ENCODE data around the gene ANO10.
"Not testable (repeated sequence)": the region's sequence is repeated elsewhere in the genome, so short reads cannot be mapped to it uniquely, and the experiment has no call there.

The ANO10 gene

DNA sequence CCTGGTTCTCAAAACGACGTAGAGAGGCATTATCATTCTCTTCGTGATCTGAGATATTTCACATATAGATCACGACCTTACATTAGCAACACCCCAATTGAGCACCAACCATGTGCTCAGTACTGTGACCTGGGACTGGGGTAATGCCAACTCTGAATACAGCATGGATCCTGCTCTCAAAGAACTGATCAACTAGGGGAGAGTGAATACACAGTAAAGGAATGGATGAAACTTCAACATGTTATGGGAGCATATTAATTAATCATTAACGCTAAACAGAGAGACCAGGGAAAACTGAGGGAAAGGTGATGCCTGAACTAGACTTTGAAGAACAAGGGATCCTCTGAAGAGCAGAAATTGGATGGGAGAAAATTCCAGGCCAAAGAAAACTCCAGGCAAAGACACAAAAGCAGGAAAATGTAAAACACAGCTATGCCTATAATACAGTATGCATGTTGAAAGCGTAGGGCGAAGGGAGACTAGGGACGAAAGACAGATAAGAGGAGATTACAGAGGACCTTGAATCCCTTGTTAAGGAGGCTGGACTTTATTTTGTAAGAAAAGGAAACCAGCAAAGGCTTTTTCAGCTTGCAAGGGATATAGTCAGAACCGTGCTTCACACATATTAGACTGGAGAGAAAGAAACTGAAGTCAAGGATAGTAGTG, 105.7 kb downstream of the ANO10 start:
- no peak for DNase-seq

DNA sequence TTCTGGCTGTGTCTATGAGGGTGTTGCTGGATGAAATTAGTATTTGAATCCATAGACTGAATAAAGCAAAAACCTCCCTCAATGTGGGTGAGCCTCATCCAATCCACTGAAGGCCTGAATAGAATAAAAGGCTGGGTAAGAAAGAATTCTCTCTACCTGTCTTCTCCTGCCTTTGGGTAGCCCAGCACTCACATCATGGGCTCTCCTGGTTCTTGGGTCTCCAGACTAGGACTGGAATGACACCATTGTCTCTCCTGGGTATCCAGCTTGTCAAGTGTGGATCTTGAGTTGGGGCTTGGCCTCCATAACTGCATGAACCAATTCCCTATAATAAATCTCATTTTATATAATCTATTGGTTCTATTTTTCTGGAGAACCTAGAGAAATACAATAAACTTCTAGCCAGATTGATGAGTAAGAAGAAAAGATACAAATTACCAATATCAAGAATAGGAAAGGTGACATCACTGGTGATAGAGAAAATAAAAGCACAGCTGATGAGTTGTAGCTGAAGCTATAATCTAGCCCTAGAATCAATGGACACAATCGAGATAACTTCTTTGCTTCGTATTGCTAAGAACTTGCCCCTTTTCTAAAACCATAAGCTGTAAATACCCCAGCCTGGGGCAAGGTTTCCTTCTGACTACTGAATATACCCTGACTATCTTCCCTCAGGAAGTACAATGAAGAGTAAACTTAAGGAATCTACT, 106.4 kb downstream of the ANO10 start:
- DNase-seq, result no peak

DNA sequence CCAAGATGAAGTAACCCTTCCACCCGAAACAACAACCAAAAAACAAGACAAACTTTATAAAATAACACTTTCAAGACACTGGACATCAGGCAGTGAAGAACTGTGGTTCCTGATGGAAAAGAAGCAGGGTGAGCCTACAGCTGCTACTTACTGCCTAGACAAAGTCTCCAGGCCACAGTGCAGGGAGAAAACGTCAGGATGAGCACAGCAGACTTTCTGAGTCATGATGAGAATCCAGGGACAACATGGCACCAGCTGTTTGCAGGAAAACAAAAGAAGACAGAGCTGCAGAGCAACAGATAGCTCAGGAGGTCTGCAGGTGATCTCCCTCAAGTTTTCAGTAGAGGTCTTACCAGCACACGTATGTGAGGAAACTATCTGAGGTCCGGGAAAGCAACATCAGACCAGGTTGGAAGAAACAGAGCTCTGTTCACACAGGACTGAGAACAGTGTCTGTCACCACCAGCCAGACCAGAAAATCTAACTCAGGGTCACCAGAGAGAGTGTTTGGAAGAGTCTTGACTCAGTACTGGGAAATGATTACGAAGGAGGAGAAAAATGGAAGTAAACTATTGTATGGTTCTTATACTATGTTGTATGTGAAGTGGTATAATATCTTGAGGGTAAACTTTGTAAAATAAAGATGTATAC, 108.9 kb downstream of the ANO10 start:
- no peak for DNase-seq

DNA sequence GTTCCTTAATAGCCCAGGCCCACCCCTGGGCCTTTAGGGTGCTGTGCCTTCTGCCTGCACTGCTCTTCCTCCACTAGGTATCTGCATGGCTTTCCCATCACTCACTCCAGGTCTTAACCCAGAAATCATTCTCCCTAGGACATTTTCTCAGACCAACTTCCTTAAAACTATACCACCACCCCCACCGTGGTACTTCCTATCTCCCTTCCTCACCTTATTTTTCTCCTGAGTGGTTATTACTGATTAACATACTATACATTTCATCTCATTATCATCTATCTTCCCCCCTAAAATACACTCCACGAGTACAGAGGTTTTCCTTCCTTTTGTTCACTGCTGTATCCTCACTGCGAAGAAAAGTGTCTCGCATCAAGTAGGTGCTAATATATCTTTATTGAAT, 115.2 kb downstream of the ANO10 start:
- no peak for DNase-seq

DNA sequence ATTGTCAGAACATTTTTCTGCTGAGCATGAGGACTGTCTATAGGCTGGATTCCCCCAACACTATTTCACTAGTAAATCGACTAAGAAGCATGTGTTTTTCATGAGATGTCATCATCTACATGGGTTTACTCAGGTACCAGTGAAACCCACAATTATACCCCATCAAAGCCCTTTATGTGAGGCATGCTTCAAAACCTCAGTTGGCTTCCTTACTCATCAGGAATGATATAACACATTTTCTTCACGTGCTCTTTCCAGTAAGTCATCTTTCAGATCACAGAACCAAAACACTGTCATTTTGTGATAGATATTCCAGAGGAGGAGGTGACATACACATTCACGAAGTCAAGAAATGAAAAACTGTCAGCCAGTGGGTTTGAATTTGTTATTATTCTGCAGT, 116.5 kb downstream of the ANO10 start:
- DNase-seq, result no peak

- DNase-seq, result no peak
Observed at GRCh38 chr3:43503067-43503728, 118.6 kb downstream of the ANO10 start.

GRCh38 chr3:43499256-43499655, 122.6 kb downstream of the ANO10 start:
- no peak for DNase-seq

GRCh38 chr3:43497905-43498365, 123.9 kb downstream of the ANO10 start:
- no peak for DNase-seq

GRCh38 chr3:43497422-43497821, 124.4 kb downstream of the ANO10 start:
- no peak for DNase-seq

GRCh38 chr3:43496740-43497375, 125.0 kb downstream of the ANO10 start:
- DNase-seq, result no peak

- DNase-seq, result not testable (repeated sequence)
Observed at GRCh38 chr3:43492932-43493331, 128.9 kb downstream of the ANO10 start.

GRCh38 chr3:43491807-43492206, 130.0 kb downstream of the ANO10 start:
- DNase-seq, result not testable (repeated sequence)

- no peak for DNase-seq
Observed at GRCh38 chr3:43490640-43491185, 131.1 kb downstream of the ANO10 start.

GRCh38 chr3:43489930-43490329, 131.9 kb downstream of the ANO10 start:
- DNase-seq, result no peak

DNA sequence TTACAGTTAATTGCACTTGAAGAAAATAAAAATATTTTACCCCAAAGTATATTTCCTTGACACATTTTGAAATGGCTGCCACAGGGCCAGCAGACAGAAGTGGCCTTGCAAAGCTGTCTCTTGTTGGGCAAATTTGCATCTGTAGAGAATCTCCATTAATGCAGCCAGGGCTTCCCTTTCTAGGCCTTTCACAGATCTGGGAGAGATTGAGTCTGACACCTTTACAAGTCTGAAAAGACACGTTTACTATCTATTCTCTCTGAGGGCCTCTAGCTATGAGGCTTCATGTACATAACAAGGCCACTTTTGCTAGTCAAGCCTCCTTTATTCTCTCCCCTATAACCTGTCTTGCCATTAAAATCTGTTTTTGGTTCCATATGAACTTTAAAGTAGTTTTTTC, 135.9 kb downstream of the ANO10 start:
- no peak for DNase-seq

DNA sequence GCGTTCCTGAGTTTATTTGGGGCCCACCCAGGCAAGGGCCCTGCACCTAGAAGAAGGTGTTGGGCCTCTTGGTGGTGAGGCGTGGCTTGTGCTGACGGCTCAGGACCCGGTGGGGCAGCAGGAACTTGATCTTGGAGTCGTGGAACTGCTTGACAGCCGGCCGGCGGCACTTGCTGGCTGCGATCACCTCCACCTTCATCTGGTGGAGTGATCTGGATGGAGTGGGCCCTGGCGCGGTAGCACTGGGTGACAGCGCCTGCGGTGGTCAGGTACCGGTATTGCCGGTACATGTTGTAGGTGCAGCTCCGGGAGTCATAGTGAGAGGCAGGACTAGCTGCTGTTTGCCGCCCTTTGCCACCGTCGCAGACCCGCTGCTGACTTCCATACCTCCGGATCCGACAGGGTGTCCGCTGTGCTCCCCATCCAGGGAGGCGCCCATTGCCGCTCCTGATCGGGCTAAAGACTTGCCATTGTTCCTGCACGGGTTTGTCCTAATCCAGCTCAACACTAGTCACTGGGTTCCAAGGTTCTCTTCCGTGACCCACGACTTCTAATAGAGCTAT, 136.8 kb downstream of the ANO10 start:
- DNase-seq, result no peak

DNA sequence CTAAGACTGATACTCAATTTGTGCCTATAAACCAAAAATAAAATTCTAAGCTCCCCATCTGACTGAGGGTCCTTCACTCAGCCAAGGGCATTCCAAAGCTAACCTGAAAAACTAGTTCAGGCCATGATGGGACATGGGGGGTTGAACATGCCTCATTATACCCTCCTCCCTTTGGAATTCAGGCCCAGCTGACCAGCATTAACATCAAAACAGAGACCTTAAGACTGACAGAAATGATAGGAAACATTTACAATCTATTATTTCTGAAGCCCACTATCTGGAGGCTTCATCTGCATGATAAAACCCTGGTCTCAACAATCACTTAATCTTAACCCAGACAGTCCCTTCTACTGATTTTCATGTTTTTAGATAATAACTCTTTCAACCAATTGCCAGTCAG, 140.4 kb downstream of the ANO10 start:
- no peak for DNase-seq

GRCh38 chr3:43478839-43479238, 143.0 kb downstream of the ANO10 start:
- not testable (repeated sequence) for DNase-seq

DNA sequence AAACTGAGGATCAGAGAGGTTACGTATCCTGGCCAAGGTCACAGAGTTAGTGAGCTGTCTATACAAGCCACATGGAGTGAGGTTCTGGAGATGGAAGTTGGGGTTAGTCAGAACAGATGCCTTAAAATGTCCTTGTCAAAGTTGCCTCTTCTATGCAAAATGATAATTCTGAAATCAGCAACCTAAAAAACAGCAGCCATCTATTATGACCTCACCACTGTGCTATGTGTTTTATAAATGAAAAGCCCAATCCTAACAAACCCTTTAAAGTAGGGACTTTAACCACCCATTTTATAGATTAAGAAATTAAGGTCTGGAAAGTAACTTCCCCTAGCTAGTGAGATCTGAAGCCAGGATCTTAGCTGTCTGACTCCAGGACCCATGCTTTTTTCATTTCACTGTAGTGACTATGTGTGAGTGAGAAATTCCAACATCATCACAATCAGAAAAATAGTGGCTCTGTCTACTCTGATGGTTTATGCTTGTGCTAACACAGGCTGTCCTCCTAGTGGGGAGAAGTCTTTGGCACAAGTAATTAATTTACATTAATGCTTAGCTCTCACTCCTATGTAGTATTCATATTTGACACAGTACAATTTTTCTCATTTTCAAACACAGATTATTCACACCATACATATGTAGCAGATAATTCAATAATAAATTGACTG, 143.6 kb downstream of the ANO10 start:
- DNase-seq, result no peak

- DNase-seq, result peak; percentile 66
Observed at GRCh38 chr3:43477600-43477999, 144.2 kb downstream of the ANO10 start.

DNA sequence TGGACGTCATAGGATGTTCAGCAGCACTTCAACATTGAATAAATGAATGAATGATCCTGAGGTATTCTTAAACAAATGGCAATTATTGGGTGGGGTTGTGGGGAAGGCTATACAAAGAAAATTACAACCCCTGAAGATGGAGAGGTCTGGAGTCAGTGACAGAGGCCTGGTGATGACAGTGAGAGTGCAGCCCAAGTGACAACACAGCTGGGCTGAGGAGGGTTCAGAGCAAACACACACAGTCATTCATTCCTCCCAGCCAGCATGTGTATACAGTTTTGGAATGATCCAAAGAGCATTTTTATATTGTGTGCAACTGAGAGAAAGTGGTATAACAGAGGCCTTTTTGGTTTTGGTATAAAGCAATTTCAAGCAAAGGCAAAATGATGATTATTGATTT, 148.1 kb downstream of the ANO10 start:
- DNase-seq, result no peak

DNA sequence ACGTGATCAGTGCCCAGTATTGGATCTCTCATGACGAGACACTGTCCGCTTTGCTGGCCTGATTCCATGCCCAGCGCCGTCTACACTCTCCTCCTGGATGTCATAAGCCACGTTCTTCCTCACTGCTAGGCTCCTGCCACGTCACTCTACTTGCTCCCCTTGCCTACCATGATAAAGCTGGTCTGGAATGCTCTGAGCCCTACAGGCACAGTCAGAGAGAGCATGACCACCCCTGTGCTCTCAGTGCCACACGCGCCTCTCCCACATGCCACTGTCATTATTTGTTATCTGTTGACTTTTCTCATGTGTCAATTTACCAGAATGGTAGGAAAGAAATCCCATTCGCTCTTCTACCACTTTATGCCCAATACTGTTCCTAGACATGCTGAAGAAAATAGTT, 148.6 kb downstream of the ANO10 start:
- no peak for DNase-seq
